ENCODE data around the gene ADGRB3.

DNA sequence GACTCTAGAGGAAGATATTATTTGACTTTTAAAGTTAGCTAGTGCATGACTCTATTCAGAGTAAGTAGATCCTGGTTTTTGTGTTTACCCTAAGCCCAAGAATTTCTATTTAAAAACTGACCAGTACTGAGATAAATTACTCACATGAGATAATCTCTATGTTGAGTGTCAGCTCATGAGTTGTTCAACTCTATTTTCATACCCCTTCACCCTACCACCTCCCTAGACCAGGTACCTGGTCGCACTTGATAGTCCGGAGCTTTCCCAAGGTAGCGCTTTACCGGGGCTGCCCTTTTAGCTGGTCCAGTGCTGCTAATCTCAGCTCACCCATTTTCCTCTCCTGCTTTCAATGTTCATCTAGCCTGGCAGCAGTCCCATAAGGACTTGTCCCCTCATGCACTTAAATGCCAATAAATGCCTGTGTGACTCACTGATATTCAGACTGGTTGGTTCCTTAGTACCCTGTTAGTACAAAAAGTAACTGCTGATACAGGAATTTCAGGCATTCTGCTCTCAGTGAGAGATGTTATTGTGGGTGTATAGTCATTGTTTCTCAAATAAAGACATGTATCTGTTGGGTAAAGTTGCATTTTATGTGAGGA, 503.9 kb downstream of the ADGRB3 start:
- TF ChIP-seq EZH2 (IDR thresholded peaks at IDR 0.05; ENCODE audit: insufficient read depth, poor library complexity, severe bottlenecking) (no peak), EZH2phosphoT487 (IDR thresholded peaks at IDR 0.05; ENCODE audit: insufficient read depth, low read depth) (no peak)
